ENCODE results near the gene C1orf105. TPM values are rescaled to one million over a fixed set of nuclear protein-coding genes. Genes with fewer than 3 reads are reported as not detected.

The C1orf105 gene
- total and polyA plus RNA-seq, 3 donors from 2014 or later = 15.1 to 60.8 (median 15.8) TPM

- DNase-seq = no peak
- TF ChIP-seq POLR2A (IDR thresholded peaks at IDR 0.05) (no peak), CTCF (IDR thresholded peaks at IDR 0.05) (no peak)
- Histone ChIP-seq H3K36me3 (ENCODE audit: low read depth, missing control alignments) (no peaks in the 10 kb centered on the region), H3K27me3 (no peaks in the 10 kb centered on the region), H3K9me3 (no peaks in the 10 kb centered on the region), H3K27ac (peak overlapping the region; percentile 26 to 59), H3K4me3 (no peak overlapping the region), H3K4me1 (peaks cover 12% of the 10 kb centered on the region)
- WGBS, 2 donors = 38 to 40% methylated on average over 1 of the region's 1 CpG
- intact Hi-C loops (cut with DNase I; ENCODE audit: low total_unique reads) = no loop called here
These were observed 76.2 kb downstream of the C1orf105 start for GRCh38 chr1:172496678-172497077.

- 29 to 39% methylated on average over 5 of the region's 5 CpGs for WGBS, 2 donors
- Histone ChIP-seq H3K36me3 (ENCODE audit: low read depth, missing control alignments) (no peaks in the 10 kb centered on the region), H3K9me3 (no peaks in the 10 kb centered on the region), H3K4me1 (peaks cover 12% of the 10 kb centered on the region), H3K27ac (peak overlapping the region; percentile 26 to 59), H3K4me3 (no peak overlapping the region), H3K27me3 (no peaks in the 10 kb centered on the region)
- DNase-seq = no peak
- intact Hi-C loops (cut with DNase I; ENCODE audit: low total_unique reads) = no loop called here
- TF ChIP-seq CTCF (IDR thresholded peaks at IDR 0.05) = no peak
These were observed 76.7 kb downstream of the C1orf105 start for GRCh38 chr1:172497230-172497629.

GRCh38 chr1:172498857-172499256 lies 78.4 kb downstream of the C1orf105 start:
- Histone ChIP-seq H3K4me1 (peaks cover 12% of the 10 kb centered on the region), H3K27me3 (no peaks in the 10 kb centered on the region), H3K27ac (no peak overlapping the region), H3K4me3 (no peak overlapping the region), H3K9me3 (no peaks in the 10 kb centered on the region), H3K36me3 (ENCODE audit: low read depth, missing control alignments) (no peaks in the 10 kb centered on the region)
- no peak for TF ChIP-seq POLR2A (IDR thresholded peaks at IDR 0.05)
- TF ChIP-seq CTCF (IDR thresholded peaks at IDR 0.05) = no peak
- intact Hi-C loops (cut with DNase I; ENCODE audit: low total_unique reads) = no loop called here
- 78 to 82% methylated on average over 2 of the region's 2 CpGs for WGBS, 2 donors
- no peak for DNase-seq

GRCh38 chr1:172499636-172500141 lies 79.2 kb downstream of the C1orf105 start:
- TF ChIP-seq POLR2A (IDR thresholded peaks at IDR 0.05) = no peak
- TF ChIP-seq CTCF (IDR thresholded peaks at IDR 0.05) = no peak
- 86 to 97% methylated on average over 3 of the region's 3 CpGs for WGBS, 2 donors
- DNase-seq = no peak
- Histone ChIP-seq H3K4me1 (peaks cover 12% of the 10 kb centered on the region), H3K4me3 (no peak overlapping the region), H3K9me3 (no peaks in the 10 kb centered on the region), H3K36me3 (ENCODE audit: low read depth, missing control alignments) (no peaks in the 10 kb centered on the region), H3K27me3 (no peaks in the 10 kb centered on the region), H3K27ac (no peak overlapping the region)
- intact Hi-C loops (cut with DNase I; ENCODE audit: low total_unique reads) = no loop called here

GRCh38 chr1:172500207-172500606 lies 79.7 kb downstream of the C1orf105 start:
- no peak for DNase-seq
- Histone ChIP-seq H3K27ac (no peak overlapping the region), H3K4me3 (no peak overlapping the region), H3K27me3 (no peaks in the 10 kb centered on the region), H3K9me3 (no peaks in the 10 kb centered on the region), H3K4me1 (peaks cover 12% of the 10 kb centered on the region), H3K36me3 (ENCODE audit: low read depth, missing control alignments) (no peaks in the 10 kb centered on the region)
- WGBS, 2 donors = 82 to 93% methylated on average over 2 of the region's 2 CpGs
- TF ChIP-seq CTCF (IDR thresholded peaks at IDR 0.05) (no peak), POLR2A (IDR thresholded peaks at IDR 0.05) (no peak)
- intact Hi-C loops (cut with DNase I; ENCODE audit: low total_unique reads) = no loop called here

Measured in testis (tissue), 3 donors.